WI38 (cell line): ENCODE results near the gene TMTC2.

Source experiments
- H3K4me3 ChIP-seq: 2 replicates; pipeline ENCODE4 v1.5.1; 2011; ENCODE audit warnings: low read depth, mild to moderate bottlenecking, control low read depth, low read length
- TF ChIP-seq, protein P1 (sequence below): IDR thresholded peaks from 2 replicates; pipeline ENCODE4 v1.5.1; 2012; ENCODE audit warnings: low read depth, mild to moderate bottlenecking, control low read depth, low read length

Gene TMTC2

DNA sequence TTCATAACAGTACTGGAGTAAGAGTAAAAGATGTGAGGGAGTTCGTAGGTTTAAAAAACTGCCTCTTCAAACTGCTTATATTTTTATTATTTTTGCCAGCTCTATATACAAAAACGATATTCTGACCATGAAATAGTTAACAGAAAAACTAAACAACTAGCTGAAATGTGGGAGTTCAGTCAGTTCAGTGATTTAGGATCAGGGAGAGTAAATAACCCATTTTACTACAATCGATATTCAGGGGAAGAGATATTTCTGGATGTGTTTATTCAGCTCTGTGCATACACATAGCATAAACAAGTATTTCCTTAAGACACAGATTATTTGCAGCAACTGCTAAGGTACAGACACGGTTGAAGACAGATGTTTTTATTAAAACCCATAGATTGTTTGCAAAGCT is 470.9 kb downstream of the TMTC2 start:
- TF ChIP-seq, protein P1, sequence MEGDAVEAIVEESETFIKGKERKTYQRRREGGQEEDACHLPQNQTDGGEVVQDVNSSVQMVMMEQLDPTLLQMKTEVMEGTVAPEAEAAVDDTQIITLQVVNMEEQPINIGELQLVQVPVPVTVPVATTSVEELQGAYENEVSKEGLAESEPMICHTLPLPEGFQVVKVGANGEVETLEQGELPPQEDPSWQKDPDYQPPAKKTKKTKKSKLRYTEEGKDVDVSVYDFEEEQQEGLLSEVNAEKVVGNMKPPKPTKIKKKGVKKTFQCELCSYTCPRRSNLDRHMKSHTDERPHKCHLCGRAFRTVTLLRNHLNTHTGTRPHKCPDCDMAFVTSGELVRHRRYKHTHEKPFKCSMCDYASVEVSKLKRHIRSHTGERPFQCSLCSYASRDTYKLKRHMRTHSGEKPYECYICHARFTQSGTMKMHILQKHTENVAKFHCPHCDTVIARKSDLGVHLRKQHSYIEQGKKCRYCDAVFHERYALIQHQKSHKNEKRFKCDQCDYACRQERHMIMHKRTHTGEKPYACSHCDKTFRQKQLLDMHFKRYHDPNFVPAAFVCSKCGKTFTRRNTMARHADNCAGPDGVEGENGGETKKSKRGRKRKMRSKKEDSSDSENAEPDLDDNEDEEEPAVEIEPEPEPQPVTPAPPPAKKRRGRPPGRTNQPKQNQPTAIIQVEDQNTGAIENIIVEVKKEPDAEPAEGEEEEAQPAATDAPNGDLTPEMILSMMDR = no peak
- H3K4me3 ChIP-seq = no peak overlapping the region

DNA sequence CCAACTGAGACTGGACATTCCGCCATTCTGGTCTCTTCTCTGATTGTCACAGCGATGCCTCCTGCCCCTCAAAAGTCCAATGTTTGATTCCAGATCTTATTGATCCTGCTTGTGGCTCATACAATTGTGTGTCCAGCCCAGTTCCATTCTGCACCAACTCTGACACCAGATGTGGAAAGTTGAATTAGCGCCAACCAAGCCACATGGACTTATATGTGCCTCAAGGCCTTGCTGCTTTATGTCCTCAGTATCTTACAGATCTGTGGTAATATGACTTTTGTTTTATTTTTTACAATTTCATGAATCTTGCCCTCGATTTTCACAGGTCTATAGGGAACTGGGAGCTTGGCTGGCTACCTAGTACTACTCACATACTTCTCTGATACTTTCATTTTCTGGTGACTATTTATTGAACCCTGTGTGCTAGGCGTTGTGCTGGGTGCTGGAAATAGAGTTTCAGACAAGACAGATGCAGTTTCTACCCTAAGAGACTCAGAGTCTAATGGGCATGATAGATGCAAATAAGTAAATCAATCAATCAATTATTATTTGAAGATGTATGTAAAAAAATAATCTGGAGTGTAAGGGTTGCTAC is 472.0 kb downstream of the TMTC2 start:
- H3K4me3 ChIP-seq = no peak overlapping the region
- TF ChIP-seq, protein P1 = no peak

DNA sequence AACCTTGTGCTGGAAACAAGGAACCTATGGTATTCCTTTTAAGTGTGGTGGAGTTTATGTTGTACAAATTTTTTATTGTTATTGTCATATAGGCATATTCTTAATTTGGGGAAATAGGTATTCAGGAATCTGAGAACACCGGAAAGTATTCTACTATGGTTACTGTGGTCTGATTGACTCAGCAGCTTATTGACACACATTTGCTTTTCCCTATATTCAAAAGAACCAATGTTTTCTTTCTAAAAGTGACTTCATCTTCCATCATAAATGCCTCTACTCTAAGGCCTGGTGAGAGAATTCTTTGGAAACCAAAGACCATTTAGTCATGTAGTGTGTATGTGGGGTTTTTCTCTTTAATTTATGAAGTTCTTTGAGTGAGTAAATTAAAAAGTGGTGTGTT is 474.8 kb downstream of the TMTC2 start:
- TF ChIP-seq, protein P1 = no peak
- H3K4me3 ChIP-seq = no peak overlapping the region

DNA sequence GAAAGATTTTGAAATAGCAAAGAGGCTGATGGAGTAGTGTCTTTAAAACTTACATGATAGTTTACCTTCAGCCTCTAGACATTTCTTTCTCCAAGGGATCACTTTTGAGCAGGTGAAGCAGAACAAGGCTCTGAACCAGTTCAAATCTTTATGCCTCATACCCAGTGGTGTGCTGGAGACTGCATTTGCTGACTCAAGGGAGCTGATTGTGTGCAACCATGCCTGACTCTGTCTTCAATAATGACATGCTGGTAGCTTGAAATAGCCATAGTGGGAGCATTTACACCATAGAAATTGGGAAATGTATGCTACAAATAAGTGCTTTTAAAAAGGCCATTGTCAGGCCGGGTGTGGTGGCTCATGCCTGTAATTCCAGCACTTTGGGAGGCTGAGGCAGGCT is 482.0 kb downstream of the TMTC2 start:
- no peak overlapping the region for H3K4me3 ChIP-seq
- TF ChIP-seq, protein P1 = no peak

DNA sequence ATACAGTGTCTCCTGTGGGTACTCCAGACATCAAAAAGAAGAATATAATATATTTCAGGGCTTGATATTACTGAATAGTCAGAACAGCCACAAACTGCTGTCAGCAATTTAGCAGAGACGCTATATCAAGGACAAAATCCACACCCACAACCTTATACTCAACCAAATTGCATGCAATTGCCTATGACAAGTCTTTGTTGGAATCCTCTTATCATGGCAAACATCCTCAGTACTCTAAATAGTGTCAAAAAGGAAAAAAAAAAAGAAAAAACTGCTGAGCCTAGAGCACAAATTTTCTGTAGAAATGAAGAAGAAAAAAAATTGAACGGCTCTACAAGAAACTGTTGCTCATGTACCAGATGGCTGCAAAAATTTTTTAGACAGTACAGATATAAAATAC is 485.7 kb downstream of the TMTC2 start:
- no peak overlapping the region for H3K4me3 ChIP-seq
- TF ChIP-seq, protein P1 = no peak

DNA sequence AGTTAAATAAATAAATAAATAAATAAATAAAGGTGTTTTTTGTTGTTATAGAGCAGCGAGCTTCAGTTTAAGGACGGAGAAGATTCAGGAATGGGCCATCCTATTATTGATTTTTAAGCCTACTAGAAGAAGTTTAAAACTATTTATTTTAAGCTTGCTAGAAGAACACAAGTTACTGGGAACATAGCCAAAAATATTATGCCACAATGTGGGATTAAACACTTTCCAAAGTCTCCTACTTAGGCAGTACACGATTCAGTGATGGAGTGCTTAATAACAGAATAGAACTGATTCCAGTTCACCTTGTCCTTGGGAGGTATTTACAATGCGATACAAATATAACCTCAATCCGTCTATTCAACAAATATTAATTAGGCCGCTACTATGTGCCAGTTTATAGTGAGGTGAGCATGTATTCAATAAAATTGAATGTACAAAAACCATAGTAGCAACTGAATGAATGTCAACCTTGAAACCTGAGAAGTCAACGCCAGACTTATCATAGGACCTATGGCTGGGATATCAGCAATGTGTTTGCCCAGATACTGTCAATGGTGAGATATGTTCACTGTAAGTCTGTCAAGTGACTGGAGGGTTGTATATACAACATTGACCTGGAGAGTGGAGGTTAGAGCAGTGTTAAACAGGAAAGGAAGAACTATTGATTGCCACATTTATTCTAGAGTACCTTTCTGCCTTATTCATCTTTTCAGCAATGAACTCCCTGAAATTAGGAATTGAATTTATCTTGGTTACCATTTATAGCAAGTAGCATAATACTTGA is 486.4 kb downstream of the TMTC2 start:
- TF ChIP-seq, protein P1 = no peak
- no peak overlapping the region for H3K4me3 ChIP-seq

DNA sequence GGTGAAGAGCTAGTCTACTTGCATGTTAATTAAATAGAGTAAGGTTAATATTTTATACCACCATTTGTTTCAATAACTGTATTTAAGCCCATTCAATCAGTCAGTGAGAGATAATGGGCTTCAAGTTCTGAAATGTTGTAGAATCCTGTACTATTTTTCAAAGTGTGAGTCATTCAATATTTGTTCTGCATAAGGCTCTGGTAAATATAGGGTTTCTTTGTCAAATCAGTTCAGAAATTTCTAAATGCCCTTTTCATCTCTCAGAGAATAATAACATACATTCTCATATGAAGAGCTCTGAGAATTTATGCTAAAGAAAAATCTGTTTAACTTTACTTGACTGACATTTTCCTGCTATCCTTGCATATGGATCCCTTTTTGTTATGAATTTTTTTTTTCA is 493.3 kb downstream of the TMTC2 start:
- TF ChIP-seq, protein P1 = no peak
- no peak overlapping the region for H3K4me3 ChIP-seq
